H9 (cell line): ENCODE measurements around the gene MBP. TPM values are rescaled to one million over a fixed set of nuclear protein-coding genes. Genes with fewer than 3 reads are reported as not detected.

Source experiments
- DNase-seq: peaks from one replicate; pipeline ENCODE4 v3.0.0-alpha.2; 2017
- H2AFZ ChIP-seq: one replicate; pipeline ENCODE4 v1.6.1; 2013; ENCODE audit warnings: mild to moderate bottlenecking, low read length, control low read depth, moderate library complexity
- H2AK5ac ChIP-seq: 2 replicates; pipeline ENCODE4 v1.6.1; 2013; ENCODE audit warnings: low read length, control low read depth, mixed read lengths; ENCODE audit not compliant: insufficient read length
- H2BK120ac ChIP-seq: one replicate; pipeline ENCODE4 v1.6.1; 2013; ENCODE audit warnings: low read depth, mild to moderate bottlenecking, low read length, control low read depth, inconsistent platforms; ENCODE audit not compliant: poor library complexity, severe bottlenecking
- H2BK12ac ChIP-seq: 2 replicates; pipeline ENCODE4 v1.6.1; 2013; ENCODE audit warnings: low read length, control low read depth, mixed read lengths, low read depth; ENCODE audit not compliant: insufficient read length
- H2BK15ac ChIP-seq: 2 replicates; pipeline ENCODE4 v1.6.1; 2013; ENCODE audit warnings: low read depth, low read length, control low read depth
- H2BK20ac ChIP-seq: one replicate; pipeline ENCODE4 v1.6.1; 2013; ENCODE audit warnings: low read depth, mild to moderate bottlenecking, low read length, control low read depth, inconsistent platforms; ENCODE audit not compliant: poor library complexity, severe bottlenecking
- H2BK5ac ChIP-seq: 2 replicates; pipeline ENCODE4 v1.6.1; 2013; ENCODE audit warnings: low read length, control low read depth, mixed read lengths; ENCODE audit not compliant: insufficient read length
- H3K14ac ChIP-seq: 2 replicates; pipeline ENCODE4 v1.6.1; 2013; ENCODE audit warnings: low read length, control low read depth; ENCODE audit not compliant: insufficient read depth
- H3K18ac ChIP-seq: 2 replicates; pipeline ENCODE4 v1.6.1; 2013; ENCODE audit warnings: low read depth, mild to moderate bottlenecking, mixed read lengths, low read length, control low read depth; ENCODE audit not compliant: insufficient read length
- H3K23ac ChIP-seq: 2 replicates; pipeline ENCODE4 v1.6.1; 2013; ENCODE audit warnings: low read length, control low read depth, mixed read lengths, low read depth; ENCODE audit not compliant: insufficient read length
- H3K23me2 ChIP-seq: 2 replicates; pipeline ENCODE4 v1.6.1; 2013; ENCODE audit warnings: low read depth, mild to moderate bottlenecking, mixed read lengths, low read length, control low read depth; ENCODE audit not compliant: insufficient read length, poor library complexity, severe bottlenecking
- H3K27ac ChIP-seq: 2 replicates; pipeline ENCODE4 v1.5.1; 2013; ENCODE audit warnings: low read length, control low read depth, mixed read lengths, low read depth; ENCODE audit not compliant: insufficient read length
- H3K27me3 ChIP-seq: 2 replicates; pipeline ENCODE4 v1.6.1; 2013; ENCODE audit warnings: low read length, control low read depth, inconsistent platforms; ENCODE audit not compliant: insufficient read depth
- H3K4ac ChIP-seq: 2 replicates; pipeline ENCODE4 v1.6.1; 2013; ENCODE audit warnings: low read depth, mild to moderate bottlenecking, control low read depth, inconsistent platforms, low read length, moderate library complexity
- H3K4me1 ChIP-seq: 2 replicates; pipeline ENCODE4 v1.6.1; 2013; ENCODE audit warnings: low read length, control low read depth, inconsistent platforms; ENCODE audit not compliant: insufficient read depth
- H3K4me2 ChIP-seq: 2 replicates; pipeline ENCODE4 v1.6.1; 2013; ENCODE audit warnings: low read length, control low read depth, mixed read lengths; ENCODE audit not compliant: insufficient read length, insufficient read depth
- H3K56ac ChIP-seq: 2 replicates; pipeline ENCODE4 v1.6.1; 2013; ENCODE audit warnings: low read depth, mild to moderate bottlenecking, mixed read lengths, low read length, control low read depth; ENCODE audit not compliant: insufficient read length
- H3K79me1 ChIP-seq: 2 replicates; pipeline ENCODE4 v1.6.1; 2013; ENCODE audit warnings: low read depth, mild to moderate bottlenecking, moderate library complexity, low read length, control low read depth, inconsistent platforms; ENCODE audit not compliant: insufficient read depth, poor library complexity, severe bottlenecking
- H3K79me2 ChIP-seq: 2 replicates; pipeline ENCODE4 v1.6.1; 2013; ENCODE audit warnings: low read length, control low read depth, inconsistent platforms; ENCODE audit not compliant: insufficient read depth
- H3K9ac ChIP-seq: 2 replicates; pipeline ENCODE4 v1.6.1; 2013; ENCODE audit warnings: low read length, control low read depth, mixed read lengths; ENCODE audit not compliant: insufficient read length; ENCODE audit errors: extremely low read depth
- H3K9me3 ChIP-seq: one replicate; pipeline ENCODE4 v1.6.1; 2013; ENCODE audit warnings: low read depth, low read length, inconsistent platforms; ENCODE audit not compliant: control insufficient read depth
- H3T11ph ChIP-seq: one replicate; pipeline ENCODE4 v1.6.1; 2013; ENCODE audit warnings: mild to moderate bottlenecking, low read length, control low read depth, inconsistent platforms
- H4K20me1 ChIP-seq: one replicate; pipeline ENCODE4 v1.6.1; 2013; ENCODE audit not compliant: control insufficient read depth, insufficient read length, insufficient read depth
- H4K5ac ChIP-seq: 2 replicates; pipeline ENCODE4 v1.6.1; 2013; ENCODE audit warnings: low read depth, mild to moderate bottlenecking, mixed read lengths, low read length, control low read depth; ENCODE audit not compliant: insufficient read length
- H4K8ac ChIP-seq: replicated peaks from 2 replicates; pipeline ENCODE4 v1.6.1; 2013; ENCODE audit warnings: low read length, control low read depth, mixed read lengths, low read depth; ENCODE audit not compliant: insufficient read length
- H4K91ac ChIP-seq: 2 replicates; pipeline ENCODE4 v1.6.1; 2013; ENCODE audit warnings: low read depth, mild to moderate bottlenecking, moderate library complexity, mixed read lengths, low read length, control low read depth; ENCODE audit not compliant: insufficient read length
- H3K27ac Mint-ChIP-seq, 3 experiments: 2 replicates in 2 of 3; 3 replicates in 1 of 3; pipeline ENCODE4 v1.8.0; 2020 to 2021; ENCODE audit warnings: mixed read lengths in 3 of 3, mild to moderate bottlenecking in 1 of 3, moderate library complexity in 1 of 3
- H3K27me3 Mint-ChIP-seq: 2 replicates; pipeline ENCODE4 v1.8.0; 2021; ENCODE audit warnings: low read depth, mild to moderate bottlenecking, moderate library complexity, mixed read lengths
- H3K36me3 Mint-ChIP-seq, 3 experiments: 2 replicates in 2 of 3; 3 replicates in 1 of 3; pipeline ENCODE4 v1.8.0; 2020 to 2021; ENCODE audit warnings: low read depth in 3 of 3, mixed read lengths in 3 of 3; ENCODE audit not compliant: insufficient read depth in 1 of 3
- H3K4me1 Mint-ChIP-seq, 2 experiments: 2 replicates each; pipeline ENCODE4 v1.8.0; 2020; ENCODE audit warnings: mixed read lengths in 2 of 2
- H3K4me3 Mint-ChIP-seq, 2 experiments: 2 replicates in 1 of 2; 3 replicates in 1 of 2; pipeline ENCODE4 v1.8.0; 2020 to 2021; ENCODE audit warnings: mild to moderate bottlenecking in 2 of 2, mixed read lengths in 2 of 2, moderate library complexity in 1 of 2
- H3K9me3 Mint-ChIP-seq, 2 experiments: 2 replicates in 1 of 2; 3 replicates in 1 of 2; pipeline ENCODE4 v1.8.0; 2020; ENCODE audit warnings: mild to moderate bottlenecking in 2 of 2, mixed read lengths in 2 of 2, moderate library complexity in 1 of 2
- WGBS: extraction: QIAGEN DNeasy Blood & Tissue Kit; methylation state at CpG from one replicate; pipeline ENCODE4 v1.1.7; 2013; ENCODE audit warnings: missing lambda C conversion rate, low lambda C conversion rate, mixed read lengths; ENCODE audit not compliant: insufficient read length; ENCODE audit errors: extremely low coverage; 5-methylcytosine and 5-hydroxymethylcytosine counted together
- total RNA-seq: library from RNA; stranded (reverse); gene quantifications from 2 replicates; pipeline ENCODE4 v1.2.1, GENCODE V29; 2021
- TF ChIP-seq, protein P1 (sequence below): fragments of 200-600 bp; sonication (generic); conservative IDR thresholded peaks from 3 replicates; pipeline ENCODE4 v1.8.0; 2021; ENCODE audit warnings: antibody characterized with exemption, mild to moderate bottlenecking

Gene MBP
- total RNA-seq, 1 experiment from 2014 or later = 8.6 TPM

DNA sequence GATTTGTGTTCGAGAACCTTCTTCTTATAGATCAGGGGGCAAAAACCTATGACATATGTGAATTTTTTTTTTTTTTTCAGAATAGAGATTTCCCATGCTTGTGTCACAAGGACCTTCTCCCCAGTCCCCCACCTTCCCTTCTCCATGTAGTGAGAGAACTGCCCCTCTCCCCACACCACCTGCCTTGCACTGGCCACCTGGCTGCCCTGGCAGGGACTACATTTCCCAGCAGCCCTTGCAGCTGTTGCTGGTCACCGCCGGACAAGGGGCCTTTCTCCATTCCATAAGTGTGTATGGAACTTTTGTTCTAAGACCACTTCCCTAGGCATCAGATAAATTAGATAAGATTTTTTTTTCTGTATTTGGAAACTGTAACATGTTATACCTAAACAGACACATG lies 22.2 kb downstream of the MBP start:
- H3K4me1 Mint-ChIP-seq = peaks cover 34 to 43% of the 10 kb centered on the region in 2 experiments
- DNase-seq = no peak

More for the DNA sequence above, 22.2 kb downstream of the MBP start:
- Histone ChIP-seq H3K18ac (no peak overlapping the region), H3K27ac (no peak overlapping the region), H3K27me3 (no peaks in the 10 kb centered on the region), H3K4me2 (no peak overlapping the region), H2BK5ac (no peak overlapping the region), H3K9ac (no peak overlapping the region), H3K4me1 (peaks cover 6% of the 10 kb centered on the region), H3K14ac (no peak overlapping the region), H4K5ac (no peak overlapping the region), H3K23ac (no peak overlapping the region), H2BK20ac (no peak overlapping the region), H4K20me1 (no peaks in the 10 kb centered on the region), H3K4ac (no peak overlapping the region), H3K79me2 (no peaks in the 10 kb centered on the region), H3K79me1 (no peaks in the 10 kb centered on the region), H4K8ac (no peak overlapping the region), H3K9me3 (no peaks in the 10 kb centered on the region), H2BK12ac (no peak overlapping the region), H2BK15ac (no peak overlapping the region), H2AK5ac (no peak overlapping the region), H3K56ac (no peak overlapping the region), H3T11ph (no peak overlapping the region), H4K91ac (no peak overlapping the region), H2BK120ac (no peak overlapping the region), H3K23me2 (no peaks in the 10 kb centered on the region), H2AFZ (no peak overlapping the region)
- Mint-ChIP-seq H3K4me3 (no peak overlapping the region), H3K27me3 (no peaks in the 10 kb centered on the region), H3K9me3 (no peaks in the 10 kb centered on the region), H3K27ac (no peak overlapping the region), H3K36me3 (peaks cover 0 to 4% (median 0%) of the 10 kb centered on the region in 3 experiments; a peak in 2 of 7 replicates)
- WGBS = no CpG with 5 or more reads among the region's 3 CpGs
- TF ChIP-seq, protein P1, sequence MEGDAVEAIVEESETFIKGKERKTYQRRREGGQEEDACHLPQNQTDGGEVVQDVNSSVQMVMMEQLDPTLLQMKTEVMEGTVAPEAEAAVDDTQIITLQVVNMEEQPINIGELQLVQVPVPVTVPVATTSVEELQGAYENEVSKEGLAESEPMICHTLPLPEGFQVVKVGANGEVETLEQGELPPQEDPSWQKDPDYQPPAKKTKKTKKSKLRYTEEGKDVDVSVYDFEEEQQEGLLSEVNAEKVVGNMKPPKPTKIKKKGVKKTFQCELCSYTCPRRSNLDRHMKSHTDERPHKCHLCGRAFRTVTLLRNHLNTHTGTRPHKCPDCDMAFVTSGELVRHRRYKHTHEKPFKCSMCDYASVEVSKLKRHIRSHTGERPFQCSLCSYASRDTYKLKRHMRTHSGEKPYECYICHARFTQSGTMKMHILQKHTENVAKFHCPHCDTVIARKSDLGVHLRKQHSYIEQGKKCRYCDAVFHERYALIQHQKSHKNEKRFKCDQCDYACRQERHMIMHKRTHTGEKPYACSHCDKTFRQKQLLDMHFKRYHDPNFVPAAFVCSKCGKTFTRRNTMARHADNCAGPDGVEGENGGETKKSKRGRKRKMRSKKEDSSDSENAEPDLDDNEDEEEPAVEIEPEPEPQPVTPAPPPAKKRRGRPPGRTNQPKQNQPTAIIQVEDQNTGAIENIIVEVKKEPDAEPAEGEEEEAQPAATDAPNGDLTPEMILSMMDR = no peak; the same call in 2 of the 3 replicates
